Anterior cingulate cortex (tissue), 58 donors: Measurements from ENCODE around the gene GABRG2.
"Not testable (repeated sequence)": the region's sequence is repeated elsewhere in the genome, so short reads cannot be mapped to it uniquely, and the experiment has no call there.

Experiments used
- DNase-seq, 58 donors: peaks; one replicate each; lab custom pipeline; 2025; lab: John Stamatoyannopoulos, UW

Gene GABRG2

GRCh38 chr5:162067655-162068411, at the start of gene GABRG2:
TSS of gene GABRG2 (plus strand) at chr5:162067773. CDS start at chr5:162068000, 227 bp downstream.
- peak in 16 of 58 donors; percentile 2 to 59 (median 8) for DNase-seq

GRCh38 chr5:162025312-162025711, 42.3 kb upstream of the GABRG2 start:
- no peak for DNase-seq

GRCh38 chr5:162026803-162027202, 40.8 kb upstream of the GABRG2 start:
- DNase-seq = no peak

- DNase-seq = no peak
Measured at GRCh38 chr5:162037431-162037830, 30.1 kb upstream of the GABRG2 start.

- no peak for DNase-seq
Measured at GRCh38 chr5:162047279-162047678, 20.3 kb upstream of the GABRG2 start.

- DNase-seq = no peak
Measured at GRCh38 chr5:162052676-162053075, 14.9 kb upstream of the GABRG2 start.

- not testable (repeated sequence) for DNase-seq
Measured at GRCh38 chr5:162055095-162055494, 12.5 kb upstream of the GABRG2 start.

GRCh38 chr5:162067162-162067561, 411 bp upstream of the GABRG2 start:
- peak in 23 of 58 donors; percentile 2 to 59 (median 31) for DNase-seq

- DNase-seq = peak in 19 of 58 donors; percentile 1 to 37 (median 11)
Measured at GRCh38 chr5:162068412-162068811, 839 bp downstream of the GABRG2 start.

- DNase-seq = no peak
Measured at GRCh38 chr5:162068936-162069335, 1.4 kb downstream of the GABRG2 start.

- no peak for DNase-seq
Measured at GRCh38 chr5:162078805-162079204, 11.2 kb downstream of the GABRG2 start.

- DNase-seq = no peak
Measured at GRCh38 chr5:162091336-162091735, 23.8 kb downstream of the GABRG2 start.

- DNase-seq = no peak
Measured at GRCh38 chr5:162096448-162096847, 28.9 kb downstream of the GABRG2 start.

- peak in 12 of 58 donors; percentile 2 to 71 (median 12) for DNase-seq
Measured at GRCh38 chr5:162107591-162107990, 40.0 kb downstream of the GABRG2 start.

GRCh38 chr5:162119801-162120200, 52.2 kb downstream of the GABRG2 start:
- peak in 20 of 58 donors; percentile 2 to 59 (median 22) for DNase-seq

GRCh38 chr5:162128117-162128516, 60.5 kb downstream of the GABRG2 start:
- DNase-seq = peak in 21 of 58 donors; percentile 3 to 62 (median 17)

GRCh38 chr5:162132348-162132747, 64.8 kb downstream of the GABRG2 start:
- DNase-seq = no peak

- no peak for DNase-seq
Measured at GRCh38 chr5:162139190-162139589, 71.6 kb downstream of the GABRG2 start.

- DNase-seq = no peak
Measured at GRCh38 chr5:162154242-162154641, 86.7 kb downstream of the GABRG2 start.

- DNase-seq = no peak
Measured at GRCh38 chr5:162160401-162160800, 92.8 kb downstream of the GABRG2 start.

- no peak for DNase-seq
Measured at GRCh38 chr5:162163663-162164062, 96.1 kb downstream of the GABRG2 start.

GRCh38 chr5:162174358-162174974, 106.9 kb downstream of the GABRG2 start:
- no peak for DNase-seq
